GM19372 (cell line): ENCODE measurements around the gene CCM2.

Experiments used
- ATAC-seq: cut with Tn5 transposase; IDR thresholded peaks from one replicate; pipeline ENCODE4 v1.9.1; 2021; ENCODE audit warnings: mild to moderate bottlenecking, low read depth, moderate library complexity; ENCODE audit not compliant: unreplicated experiment

The CCM2 gene

DNA sequence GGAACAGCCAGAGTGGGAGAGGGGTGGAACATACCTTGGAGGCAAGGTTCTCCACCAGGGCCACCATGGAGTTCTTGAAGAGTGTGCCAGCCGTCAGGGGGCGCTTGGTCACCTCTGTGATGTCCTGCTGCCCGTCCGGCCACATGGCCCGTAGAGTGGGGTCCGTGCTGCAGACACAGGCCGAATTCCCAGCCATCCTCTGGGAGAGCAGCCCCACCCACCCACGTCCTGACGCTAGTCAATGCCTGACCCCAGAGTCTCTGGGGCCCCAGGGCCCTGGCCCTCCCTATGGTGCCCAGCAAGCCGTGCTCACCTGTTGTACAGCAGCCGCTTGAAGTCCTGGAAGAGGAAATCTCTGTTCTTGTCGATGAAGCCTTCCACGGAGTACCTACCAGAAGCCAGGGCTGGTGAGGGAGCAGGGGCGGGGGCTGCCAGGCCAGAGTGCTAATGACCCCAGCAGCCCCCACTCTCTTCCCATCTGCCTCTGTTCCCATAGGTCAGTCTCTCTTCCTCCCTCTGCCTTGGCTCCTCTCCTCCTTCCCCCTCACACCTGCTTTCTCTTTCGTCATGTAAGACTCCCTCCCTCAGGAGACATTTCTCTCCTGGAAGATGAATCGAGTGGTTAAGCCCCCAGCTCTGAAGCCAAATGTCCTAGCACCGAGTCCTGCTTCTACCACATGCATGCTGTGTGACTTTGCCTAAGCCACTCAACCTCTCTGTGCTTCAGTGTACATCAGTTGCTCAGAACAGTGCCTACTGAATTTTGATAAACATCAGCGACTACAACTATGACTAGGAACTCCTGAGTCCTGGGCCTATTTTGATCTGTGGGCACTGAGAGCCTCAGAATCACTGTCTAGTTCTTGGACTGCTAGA, 32.2 kb upstream of the CCM2 start:
- ATAC-seq = no peak

DNA sequence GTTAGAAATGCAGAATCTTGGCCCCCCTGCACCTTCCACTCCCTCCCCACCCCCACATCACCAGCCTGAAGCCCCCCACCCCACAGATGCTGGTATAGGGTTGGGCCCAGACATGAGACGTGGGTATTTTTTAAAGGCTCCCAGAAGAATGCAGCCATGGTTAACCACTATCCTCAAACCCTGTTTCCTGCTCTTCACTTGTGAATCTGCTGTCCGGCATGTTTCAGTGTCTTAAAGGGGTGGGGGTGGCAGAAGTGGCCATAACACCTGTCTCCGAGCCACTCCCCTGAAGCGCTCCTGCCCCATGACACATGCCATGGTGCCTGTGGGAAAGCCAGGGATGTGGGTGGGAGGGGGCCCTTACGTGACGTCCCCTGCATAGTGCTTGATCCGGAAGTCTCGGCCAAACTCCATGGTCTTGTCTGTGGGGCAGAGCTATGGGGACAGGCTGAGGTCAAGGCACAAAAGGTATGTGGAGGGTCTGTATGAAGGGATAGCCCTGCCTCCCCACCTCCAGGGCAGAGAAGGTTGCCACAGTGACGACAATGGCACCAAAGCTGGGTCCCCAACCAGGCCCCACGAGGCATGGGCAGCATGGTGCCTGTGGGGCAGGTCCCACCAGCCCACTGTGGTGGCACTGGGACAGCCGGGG, 30.8 kb upstream of the CCM2 start:
- ATAC-seq = no peak

DNA sequence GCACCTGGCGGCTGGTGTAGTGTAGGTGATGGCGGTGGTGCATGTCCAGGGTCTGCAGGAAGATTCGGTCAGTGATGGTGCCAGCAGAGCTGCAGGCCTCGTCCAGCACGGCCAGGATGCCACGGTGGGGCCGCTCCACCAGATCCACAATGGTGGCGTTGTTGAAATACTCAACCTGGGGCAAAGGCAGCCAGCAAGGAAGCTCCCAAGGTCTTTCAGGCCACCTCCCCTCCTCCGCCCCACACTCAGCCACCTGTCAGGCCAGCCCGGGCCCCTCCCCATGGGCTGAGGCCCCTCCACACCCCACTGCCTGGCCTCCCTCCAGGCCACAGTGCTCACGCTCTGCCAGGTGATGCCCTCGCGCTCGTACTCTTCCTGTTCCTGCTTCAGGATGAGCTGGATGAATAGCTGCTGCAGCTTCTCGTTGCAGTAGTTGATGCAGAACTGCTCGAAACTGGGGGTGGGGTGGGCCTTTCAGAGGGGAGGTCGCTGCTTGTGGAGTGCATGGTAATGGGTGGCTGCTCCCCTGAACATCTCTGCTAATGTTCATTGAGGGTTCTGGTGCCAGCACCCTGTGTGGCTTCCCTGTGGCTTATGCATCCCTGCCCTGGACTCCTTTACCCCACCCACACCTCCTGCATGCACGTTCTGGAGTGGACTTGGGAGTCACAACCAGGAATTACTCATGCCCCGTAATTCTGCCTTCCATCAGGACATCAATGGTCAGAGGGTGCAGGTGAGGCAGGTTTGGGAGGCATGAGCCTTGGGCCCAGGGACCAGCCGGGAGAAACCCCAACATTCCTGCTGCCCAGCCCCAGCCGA, 30.1 kb upstream of the CCM2 start:
- no peak for ATAC-seq

DNA sequence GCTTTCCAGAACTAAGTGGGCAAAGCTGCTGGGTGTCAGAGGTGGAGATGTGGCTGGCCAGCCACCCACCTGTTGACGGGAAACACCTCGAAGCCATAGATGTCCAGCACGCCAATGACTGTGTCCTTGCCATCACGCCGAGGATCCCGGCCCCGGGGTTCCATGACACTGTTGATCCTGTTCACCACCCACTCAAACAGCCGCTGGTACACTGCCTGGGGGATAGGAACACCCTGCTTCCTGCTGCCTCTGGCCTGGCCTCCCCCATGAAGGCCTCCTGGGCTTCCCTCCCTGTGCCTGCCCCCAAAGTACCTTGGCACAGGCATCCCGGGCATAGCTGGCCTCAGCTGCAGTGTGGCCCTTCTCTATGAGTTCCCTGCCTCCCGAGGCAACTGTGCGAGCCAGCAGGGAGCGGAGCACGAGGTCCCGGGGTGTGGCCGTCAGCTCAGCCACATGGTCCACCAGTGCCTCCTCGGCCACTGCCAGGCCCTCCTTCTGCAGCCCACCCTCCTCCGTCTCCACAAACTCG, 29.4 kb upstream of the CCM2 start:
- ATAC-seq = no peak

DNA sequence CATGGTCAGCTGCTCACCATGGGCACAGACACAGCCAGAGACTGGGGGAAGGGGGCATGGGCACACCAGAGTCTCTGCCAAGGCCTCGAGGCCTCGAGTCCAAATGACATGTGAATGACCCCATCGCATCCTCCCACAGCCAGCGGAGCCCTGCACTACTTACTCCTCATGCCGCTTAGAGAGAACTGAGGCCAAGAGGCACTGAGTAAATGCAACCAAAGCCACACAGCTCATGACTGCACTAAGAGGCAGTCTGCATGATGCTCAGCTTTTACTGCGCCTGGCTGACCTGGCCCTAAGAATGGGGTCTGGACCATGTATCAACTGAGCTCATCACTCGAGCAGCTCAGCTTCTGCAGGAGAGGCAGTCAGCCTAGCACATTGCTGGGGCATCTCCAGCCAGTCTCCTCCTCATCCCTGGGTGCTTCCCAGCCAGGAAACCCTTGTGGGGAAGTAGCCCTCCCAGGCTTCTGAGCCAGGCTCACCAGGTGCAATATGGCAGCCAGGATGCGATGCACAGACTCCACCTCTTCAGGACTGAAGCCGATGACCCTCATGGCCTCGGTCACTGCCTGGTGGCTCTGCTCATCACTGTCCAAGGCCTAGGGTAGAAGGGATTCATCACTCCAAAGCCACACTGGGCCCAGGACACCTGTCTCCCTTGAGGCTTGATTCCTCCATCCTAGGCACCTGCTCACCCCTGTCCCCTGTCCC, 28.7 kb upstream of the CCM2 start:
- ATAC-seq = no peak

DNA sequence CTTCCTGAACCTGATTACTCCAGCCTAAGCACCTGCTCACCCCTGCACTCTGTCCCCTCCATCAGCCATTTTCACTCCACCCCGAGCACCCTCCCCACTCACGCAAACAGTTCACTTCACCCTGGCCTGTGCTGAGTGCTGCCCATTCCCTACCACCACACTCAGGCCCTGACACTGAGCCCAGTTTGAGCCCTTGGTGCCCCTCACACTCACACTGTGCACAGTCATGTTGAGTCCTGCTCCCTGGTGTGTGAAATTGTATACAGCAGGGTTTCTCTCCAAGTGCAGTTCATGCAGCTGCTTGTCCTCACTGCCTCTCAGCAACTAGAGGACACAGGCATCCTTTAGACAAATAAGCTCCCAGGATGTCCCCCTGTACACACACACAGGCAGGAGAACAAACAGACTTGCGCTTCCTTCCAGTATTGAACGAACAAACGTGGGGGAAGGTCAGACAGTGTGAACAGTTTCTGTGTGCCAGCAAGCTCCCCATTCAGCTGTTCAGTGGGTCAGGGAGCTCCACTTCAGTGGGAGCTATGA, 28.0 kb upstream of the CCM2 start:
- no peak for ATAC-seq

DNA sequence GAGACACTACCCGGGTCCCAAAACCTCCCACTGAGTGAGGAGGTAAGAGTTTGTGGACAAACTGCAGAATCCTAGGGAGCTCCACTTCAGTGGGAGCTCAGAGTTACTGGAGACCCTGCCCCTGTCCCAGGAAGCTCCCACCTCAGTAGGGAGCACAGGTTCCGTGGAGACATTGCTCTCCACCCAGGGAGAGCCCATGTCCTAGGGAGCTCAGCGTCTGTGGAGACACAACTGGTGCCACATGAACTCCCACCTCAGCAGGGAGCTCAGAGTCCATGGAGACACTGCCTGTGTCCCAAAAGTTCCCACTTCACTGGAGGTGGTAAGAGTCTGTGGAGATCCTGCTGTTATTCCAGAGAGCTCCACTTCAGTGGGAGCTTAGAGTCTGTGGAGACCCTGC, 27.4 kb upstream of the CCM2 start:
- ATAC-seq = no peak

DNA sequence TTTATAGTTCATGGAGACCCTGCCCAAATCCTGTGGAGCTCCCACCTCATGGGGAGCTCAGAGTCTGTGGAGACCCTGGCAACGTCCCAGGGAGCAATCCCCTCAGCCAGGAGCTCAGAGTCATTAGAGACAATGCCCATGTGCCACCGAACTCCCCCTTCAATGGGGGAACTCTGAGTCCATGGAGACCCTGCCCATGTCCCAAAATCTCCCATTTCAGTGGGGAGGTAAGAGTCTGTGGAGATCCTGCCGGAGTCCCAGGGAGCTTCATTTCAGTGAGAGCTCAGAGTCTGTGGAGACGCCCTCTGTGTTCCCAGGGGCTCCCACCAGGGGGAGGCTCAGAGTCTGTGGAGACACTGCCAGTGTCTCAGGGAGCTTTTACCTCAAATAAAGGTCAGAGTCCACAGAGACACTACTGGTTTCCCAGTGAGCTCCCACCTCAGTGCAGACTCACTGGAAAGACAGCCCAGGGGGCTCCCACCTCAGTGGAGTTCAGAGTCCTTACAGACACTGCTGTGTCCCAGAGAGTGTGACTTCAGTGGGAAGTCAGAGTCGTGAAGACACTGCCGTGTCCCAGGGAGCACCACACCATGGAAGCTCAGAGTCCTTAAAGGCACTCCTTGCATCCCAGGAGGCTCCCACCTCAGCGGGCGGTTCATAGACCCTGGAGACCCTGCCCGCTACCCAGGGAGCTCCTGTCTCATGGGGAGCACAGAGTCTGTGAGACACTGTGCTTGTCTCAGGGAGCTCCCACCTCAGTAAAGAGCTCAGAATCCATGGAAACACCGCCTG, 26.2 kb upstream of the CCM2 start:
- ATAC-seq = no peak

DNA sequence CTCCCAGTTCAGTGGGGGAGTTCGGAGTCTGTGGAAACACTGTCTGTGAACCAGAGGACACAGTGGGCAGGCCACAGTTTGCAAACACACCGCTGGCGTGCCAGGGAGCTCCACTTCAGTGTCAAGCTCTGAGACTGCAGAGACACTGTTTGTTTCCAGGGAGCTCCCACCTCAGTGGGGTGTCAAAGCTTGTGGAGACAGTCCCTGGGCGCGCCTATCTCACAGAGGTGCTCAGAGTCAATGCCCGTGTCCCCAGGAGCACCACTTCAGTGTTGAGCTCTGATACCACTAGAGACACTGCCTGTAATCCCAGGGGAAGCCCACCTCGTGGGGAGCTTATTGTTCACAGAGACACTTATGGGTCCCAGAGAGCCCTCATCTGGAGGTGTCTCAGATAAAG, 25.5 kb upstream of the CCM2 start:
- ATAC-seq = no peak

DNA sequence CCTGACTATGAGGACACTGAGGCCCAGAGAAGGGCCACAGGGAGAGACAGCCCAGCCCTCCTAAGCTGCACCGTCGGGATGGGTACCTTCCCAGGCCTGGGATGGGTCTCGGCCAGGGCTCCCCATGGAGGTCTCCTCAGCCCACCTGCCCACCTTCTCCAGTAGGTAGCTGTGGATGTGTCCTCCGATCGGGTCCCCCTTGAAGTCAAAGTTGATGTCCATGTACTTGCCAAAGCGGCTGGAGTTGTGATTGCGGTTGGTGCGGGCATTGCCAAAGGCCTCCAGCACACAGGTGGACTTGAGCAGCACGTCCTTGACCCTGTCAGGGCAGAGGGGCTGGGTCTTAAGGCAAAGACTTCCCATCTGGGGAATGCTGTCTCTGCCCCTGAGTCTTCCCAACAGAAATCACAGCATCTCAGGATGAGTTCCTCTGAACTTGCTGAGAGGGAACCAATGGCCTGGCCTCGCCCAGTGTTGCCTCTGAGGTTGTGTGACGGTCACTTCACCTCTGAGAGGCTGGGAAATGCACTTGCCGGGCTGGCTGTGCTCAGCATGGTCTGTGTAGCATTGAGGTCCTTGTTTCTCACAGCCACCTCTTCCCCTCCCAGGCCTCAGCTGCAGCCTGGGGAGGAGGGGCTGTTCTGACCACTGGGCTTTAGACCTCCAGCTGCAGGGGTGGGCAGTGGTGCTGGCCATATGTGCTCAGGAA, 24.5 kb upstream of the CCM2 start:
- no peak for ATAC-seq

DNA sequence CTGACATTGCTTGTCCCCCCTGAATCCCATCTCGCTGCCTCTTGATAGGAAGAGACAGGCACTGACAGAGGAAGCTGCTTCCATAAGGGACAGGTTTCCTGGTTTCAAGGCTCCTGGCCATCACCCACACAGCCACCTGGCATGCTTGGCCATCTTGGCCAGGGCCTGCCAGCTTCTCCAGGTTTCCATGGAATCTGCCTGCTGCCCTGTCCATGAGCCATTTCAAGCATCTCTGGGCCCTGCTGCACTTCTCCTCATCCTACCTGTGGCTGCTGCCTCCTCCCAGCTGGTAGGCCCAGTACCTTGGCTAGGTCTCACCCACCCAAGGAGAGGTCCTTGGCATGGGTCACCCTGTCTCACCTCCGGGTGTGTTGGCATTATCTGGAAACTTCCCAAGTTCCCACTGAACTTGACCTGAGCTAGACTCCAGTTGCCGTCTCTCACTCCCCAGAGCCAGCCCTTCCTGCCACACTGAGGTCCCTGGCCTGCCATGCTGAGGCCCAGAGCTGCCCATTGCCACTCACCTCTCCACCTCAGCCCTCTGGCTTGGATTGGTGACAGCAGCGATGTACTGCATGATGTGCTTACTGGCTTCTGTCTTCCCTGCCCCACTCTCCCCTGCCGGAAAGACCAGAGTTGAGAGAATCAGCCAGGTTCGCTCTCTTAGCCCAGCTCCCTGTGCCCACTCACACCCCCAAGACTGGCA, 23.8 kb upstream of the CCM2 start:
- no peak for ATAC-seq

DNA sequence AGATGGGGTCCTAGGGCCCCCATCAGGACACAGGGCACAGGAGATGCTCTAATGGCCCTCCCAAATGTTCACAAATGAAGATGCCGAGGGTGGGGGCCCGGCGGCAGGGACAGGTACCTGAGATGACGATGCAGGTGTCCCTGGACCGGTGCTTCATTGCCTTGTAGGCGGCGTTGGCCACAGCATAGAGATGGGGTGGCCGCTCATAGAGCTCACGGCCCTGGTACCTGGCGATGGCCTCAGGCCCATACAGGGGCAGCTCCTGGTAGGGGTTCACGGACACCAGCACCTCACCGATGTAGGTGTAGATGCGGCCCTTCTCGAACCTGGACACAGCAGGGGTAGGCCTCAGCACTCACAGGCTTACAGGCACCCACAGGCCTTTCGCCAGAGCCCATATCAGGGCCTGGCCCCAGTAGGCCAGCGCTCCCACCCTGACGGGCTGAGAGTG, 23.2 kb upstream of the CCM2 start:
- no peak for ATAC-seq

DNA sequence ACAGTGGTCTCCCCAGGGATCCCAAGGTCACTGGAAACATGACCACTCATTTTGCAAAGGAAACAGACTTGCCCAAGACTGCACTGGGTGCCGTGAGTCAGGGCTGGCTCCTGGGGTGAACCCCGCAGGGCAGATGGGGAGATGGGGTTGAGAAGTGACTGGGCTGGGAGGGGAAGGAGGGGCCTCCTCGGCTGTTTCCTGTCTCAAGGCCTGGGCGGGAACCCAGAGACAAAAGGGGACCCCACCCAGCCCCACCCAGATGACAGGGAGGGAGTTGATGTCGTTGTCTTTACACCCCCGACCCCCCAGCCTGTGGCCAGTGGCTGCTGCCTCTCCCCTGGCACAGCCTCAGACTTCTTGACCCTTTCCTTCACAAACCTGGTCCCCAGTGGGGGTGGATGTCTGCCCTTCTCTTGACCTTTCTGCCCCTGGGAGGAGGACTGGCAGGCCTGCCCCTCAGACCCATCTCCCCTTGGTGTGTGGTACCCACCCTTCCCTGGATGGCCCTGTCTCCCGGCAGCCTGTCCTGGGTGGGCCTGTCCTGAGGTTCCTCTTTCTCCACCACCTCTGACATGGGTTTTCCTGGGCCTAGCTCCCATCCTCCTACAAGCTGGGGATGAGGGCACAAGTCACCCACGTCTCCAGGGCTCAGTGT, 22.6 kb upstream of the CCM2 start:
- no peak for ATAC-seq

DNA sequence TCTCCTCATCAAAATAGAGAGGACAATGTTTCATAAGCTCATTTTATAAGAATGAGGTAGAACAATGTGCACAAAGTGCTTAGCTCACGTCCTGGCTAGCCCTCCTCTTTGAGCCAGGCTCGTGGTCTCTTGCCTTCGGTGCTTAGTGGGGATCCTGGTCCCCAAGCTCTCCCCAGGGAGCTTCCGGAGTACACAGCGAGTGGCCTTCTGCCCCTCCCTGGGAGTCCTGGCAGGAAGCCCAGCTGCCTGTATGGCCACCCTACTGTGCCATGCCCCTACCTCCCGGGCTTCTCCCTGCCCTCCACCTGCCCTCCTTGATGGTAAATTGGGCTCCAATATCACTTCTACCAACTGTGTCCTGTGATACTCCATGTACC, 22.1 kb upstream of the CCM2 start:
- ATAC-seq = no peak

DNA sequence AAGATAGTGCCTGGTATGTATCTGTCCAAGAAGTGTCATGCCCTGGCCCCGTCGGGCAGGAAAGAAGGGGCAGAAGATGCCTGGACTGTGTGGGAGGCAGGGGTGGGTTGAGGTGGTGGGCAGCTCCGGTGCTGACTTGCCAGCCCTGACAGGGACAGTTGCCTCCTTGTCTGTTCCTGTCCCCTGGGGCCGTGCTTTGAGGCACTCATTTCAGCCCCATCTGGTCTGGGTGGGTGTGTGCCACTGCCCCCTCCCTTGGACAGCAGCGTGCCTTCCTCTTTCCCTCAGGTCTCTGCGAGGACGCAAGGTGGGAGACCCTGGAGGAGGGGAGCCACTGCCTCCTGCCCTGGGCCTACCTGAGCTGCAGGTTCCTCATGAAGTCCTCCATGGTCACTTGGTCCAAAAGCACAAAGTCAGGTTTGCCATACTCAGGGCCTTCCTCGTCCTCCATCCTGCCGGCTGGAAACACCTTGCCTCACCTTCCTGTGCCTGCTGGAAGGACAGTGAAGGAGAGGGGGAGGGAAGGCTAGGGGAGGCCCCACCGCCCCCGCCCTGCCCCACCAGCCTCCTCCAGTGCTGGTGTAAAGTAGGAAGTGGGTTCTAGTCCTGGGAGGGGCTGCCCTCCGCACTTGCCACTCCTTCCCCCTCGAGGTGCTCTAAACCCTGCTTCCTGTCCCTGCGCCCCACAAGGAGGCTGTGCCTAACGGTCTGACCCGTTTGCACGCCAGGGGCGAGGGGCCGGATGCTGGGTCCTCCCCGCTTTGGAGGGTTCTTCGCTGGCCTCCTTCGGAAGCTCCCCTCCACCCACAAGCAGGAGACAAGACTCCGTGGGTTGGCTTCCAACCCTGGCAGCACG, 21.3 kb upstream of the CCM2 start, which contains the start of gene MYO1G:
TSS of gene MYO1G (minus strand) at position 505 of the 856 bp plus-strand sequence. CDS start at position 451, 54 bp downstream.
- ATAC-seq = peak; percentile 53
